A549 (cell line): ENCODE data around the gene NT5C3B.

Experiments used
- BHLHE40 ChIP-seq: IDR thresholded peaks from 2 replicates; pipeline ENCODE4 v1.6.1; 2012; ENCODE audit warnings: low read depth, low read length, inconsistent platforms
- CHD2 ChIP-seq: fragments of 150-350 bp; IDR thresholded peaks from 2 replicates; pipeline ENCODE4 v1.6.1; 2014; ENCODE audit warnings: low read length; ENCODE audit not compliant: partially characterized antibody
- CTCF ChIP-seq: fragments of >200 bp; sonication (Bioruptor Twin); formaldehyde crosslinking; IDR thresholded peaks from 3 replicates; pipeline ENCODE4 v1.5.1; 2016
- EP300 ChIP-seq, 2 experiments: fragments of >200 bp; sonication (Bioruptor Twin); formaldehyde crosslinking; IDR thresholded peaks; 2 replicates in 1 of 2; 3 replicates in 1 of 2; pipeline ENCODE4 v1.6.1; 2016 to 2017
- ESRRA ChIP-seq: fragments of 150-350 bp; IDR thresholded peaks from 2 replicates; pipeline ENCODE4 v1.6.1; 2014; ENCODE audit warnings: mild to moderate bottlenecking, low read length, borderline replicate concordance
- HDAC2 ChIP-seq: fragments of 200-600 bp; sonication (generic); IDR thresholded peaks from 2 replicates; pipeline ENCODE4 v1.6.1; 2016
- KDM1A ChIP-seq: fragments of 200-600 bp; sonication (generic); IDR thresholded peaks from 2 replicates; pipeline ENCODE4 v1.6.1; 2016; ENCODE audit warnings: low read depth, mild to moderate bottlenecking
- MAX ChIP-seq: IDR thresholded peaks from 2 replicates; pipeline ENCODE4 v1.6.1; 2012
- PBX3 ChIP-seq: IDR thresholded peaks from 2 replicates; pipeline ENCODE4 v1.6.1; 2012
- POLR2A ChIP-seq: IDR thresholded peaks from 2 replicates; pipeline ENCODE4 v1.6.1; 2012; ENCODE audit warnings: mild to moderate bottlenecking, low read length
- POLR2AphosphoS2 ChIP-seq: conservative IDR thresholded peaks from 2 replicates; pipeline ENCODE4 v1.6.1; 2012; ENCODE audit warnings: low read length, improper control_type of control experiment, inconsistent platforms
- RCOR1 ChIP-seq: fragments of 150-350 bp; IDR thresholded peaks from 2 replicates; pipeline ENCODE4 v1.6.1; 2014; ENCODE audit warnings: antibody characterized with exemption, low read length, low read depth
- SREBF2 ChIP-seq: fragments of 450-650 bp; IDR thresholded peaks from 2 replicates; pipeline ENCODE4 v1.6.1; 2014; ENCODE audit warnings: mild to moderate bottlenecking, moderate library complexity

GRCh38 chr17:41799366-41799765 lies 36.7 kb downstream of the NT5C3B start:
- TF ChIP-seq PBX3 (no peak), HDAC2 (no peak), CTCF (no peak), KDM1A (no peak), POLR2A (no peak), ESRRA (no peak), BHLHE40 (no peak), RCOR1 (no peak), MAX (no peak), CHD2 (no peak), EP300 (IDR thresholded peaks at IDR 0.05) (no peak), POLR2AphosphoS2 (no peak), SREBF2 (no peak)
